Right lobe of liver (tissue), 4 donors: ENCODE results near the gene TRPM5.

Source experiments
- POLR2A ChIP-seq: fragments of 450-650 bp; IDR thresholded peaks from one replicate; pipeline ENCODE4 v1.6.1; 2017; ENCODE audit warnings: antibody characterized with exemption, mild to moderate bottlenecking
- TF ChIP-seq, protein P1 (sequence below), 4 donors: fragments of 200-600 bp in 3 of 4; fragments of 450-650 bp in 1 of 4; IDR thresholded peaks; one replicate each; pipeline versions ENCODE4 v1.5.1 to v1.8.0; 2016 to 2022; ENCODE audit warnings: antibody characterized with exemption in 4 of 4, mild to moderate bottlenecking in 2 of 4
- donor health status: DM: no; HTN: no; CAD: no.
- donor health status: DM: no; HTN: no; CAD: no.
- donor health status: DM: no; HTN: yes; CAD: no.

DNA sequence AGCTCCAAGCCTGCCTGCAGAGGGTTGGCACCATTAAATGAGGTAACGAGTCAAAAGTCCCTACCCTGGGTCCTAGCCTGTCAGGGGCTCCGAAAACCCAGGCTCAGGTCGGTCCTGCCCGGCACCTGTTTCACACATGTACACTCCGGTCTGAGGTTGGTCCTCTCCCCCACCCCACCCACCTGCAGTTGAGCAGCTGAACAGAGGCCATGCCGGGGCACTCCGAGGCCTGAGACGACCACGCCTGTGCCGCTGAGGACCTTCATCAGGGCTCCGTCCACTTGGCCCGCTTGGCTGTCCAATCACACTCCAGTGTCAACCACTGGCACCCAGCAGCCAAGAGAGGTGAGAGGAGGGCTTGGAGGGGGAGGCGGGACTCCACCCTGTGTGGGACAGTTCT, 42.2 kb downstream of the TRPM5 start:
- TF ChIP-seq, protein P1, sequence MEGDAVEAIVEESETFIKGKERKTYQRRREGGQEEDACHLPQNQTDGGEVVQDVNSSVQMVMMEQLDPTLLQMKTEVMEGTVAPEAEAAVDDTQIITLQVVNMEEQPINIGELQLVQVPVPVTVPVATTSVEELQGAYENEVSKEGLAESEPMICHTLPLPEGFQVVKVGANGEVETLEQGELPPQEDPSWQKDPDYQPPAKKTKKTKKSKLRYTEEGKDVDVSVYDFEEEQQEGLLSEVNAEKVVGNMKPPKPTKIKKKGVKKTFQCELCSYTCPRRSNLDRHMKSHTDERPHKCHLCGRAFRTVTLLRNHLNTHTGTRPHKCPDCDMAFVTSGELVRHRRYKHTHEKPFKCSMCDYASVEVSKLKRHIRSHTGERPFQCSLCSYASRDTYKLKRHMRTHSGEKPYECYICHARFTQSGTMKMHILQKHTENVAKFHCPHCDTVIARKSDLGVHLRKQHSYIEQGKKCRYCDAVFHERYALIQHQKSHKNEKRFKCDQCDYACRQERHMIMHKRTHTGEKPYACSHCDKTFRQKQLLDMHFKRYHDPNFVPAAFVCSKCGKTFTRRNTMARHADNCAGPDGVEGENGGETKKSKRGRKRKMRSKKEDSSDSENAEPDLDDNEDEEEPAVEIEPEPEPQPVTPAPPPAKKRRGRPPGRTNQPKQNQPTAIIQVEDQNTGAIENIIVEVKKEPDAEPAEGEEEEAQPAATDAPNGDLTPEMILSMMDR (IDR thresholded peaks at IDR 0.05): no peak
- no peak for TF ChIP-seq POLR2A
